Neural crest cell (in vitro differentiated cells): ENCODE measurements around the gene MSH3. TPM values are rescaled to one million over a fixed set of nuclear protein-coding genes. Genes with fewer than 3 reads are reported as not detected.
"Not testable (repeated sequence)": the region's sequence is repeated elsewhere in the genome, so short reads cannot be mapped to it uniquely, and the experiment has no call there.

Experiments used
- DNase-seq: peaks from one replicate; pipeline ENCODE4 v3.0.0; 2021; ENCODE audit warnings: low read depth, mixed read lengths, low spot score
- H3K27ac Mint-ChIP-seq: one replicate; pipeline ENCODE4 v1.8.0; 2021; ENCODE audit warnings: mild to moderate bottlenecking, mixed read lengths; ENCODE audit not compliant: unreplicated experiment
- H3K27me3 Mint-ChIP-seq: 2 replicates; pipeline ENCODE4 v1.8.0; 2021; ENCODE audit warnings: low read depth, mild to moderate bottlenecking, mixed read lengths
- H3K36me3 Mint-ChIP-seq: 2 replicates; pipeline ENCODE4 v1.8.0; 2021; ENCODE audit warnings: low read depth, mild to moderate bottlenecking, mixed read lengths
- H3K4me1 Mint-ChIP-seq: 2 replicates; pipeline ENCODE4 v1.8.0; 2021; ENCODE audit warnings: mixed read lengths
- H3K4me3 Mint-ChIP-seq: one replicate; pipeline ENCODE4 v1.8.0; 2021; ENCODE audit warnings: mild to moderate bottlenecking, mixed read lengths
- H3K9me3 Mint-ChIP-seq: 2 replicates; pipeline ENCODE4 v1.8.0; 2021; ENCODE audit warnings: mixed read lengths
- total RNA-seq: library from RNA; stranded (reverse); gene quantifications from 2 replicates; pipeline ENCODE4 v1.2.1, GENCODE V29; 2021
- TF ChIP-seq, protein P1 (sequence below): fragments of 200-600 bp; sonication (generic); conservative IDR thresholded peaks from 2 replicates; pipeline ENCODE4 v1.5.0; 2021; ENCODE audit warnings: antibody characterized with exemption, mild to moderate bottlenecking

Gene MSH3
- total RNA-seq, 1 donor from 2014 or later, result 17.9 TPM

DNA sequence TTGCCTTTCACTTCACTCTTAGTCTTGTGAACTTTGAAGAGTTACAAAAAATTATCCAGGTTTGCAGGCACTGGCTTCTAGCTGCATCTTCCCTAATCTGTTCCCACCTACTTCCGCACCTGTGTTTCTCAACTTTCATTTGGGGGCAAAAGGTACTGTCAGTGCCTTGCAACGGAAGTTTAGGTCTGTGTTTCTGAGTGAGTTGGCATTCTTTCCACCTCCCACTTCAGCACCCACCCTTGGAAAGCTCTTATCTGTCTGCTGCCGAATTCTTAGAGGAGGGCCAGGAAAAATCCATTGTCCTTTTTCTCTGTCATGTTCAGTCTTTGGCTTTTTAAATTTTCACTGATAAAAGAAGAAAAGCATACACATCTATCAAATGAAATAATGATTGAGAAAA, 216.0 kb downstream of the MSH3 start:
- Mint-ChIP-seq H3K27me3 (no peaks in the 10 kb centered on the region), H3K9me3 (no peaks in the 10 kb centered on the region), H3K27ac (no peak overlapping the region), H3K4me1 (peaks cover 8% of the 10 kb centered on the region), H3K4me3 (no peak overlapping the region), H3K36me3 (peaks cover 9% of the 10 kb centered on the region)
- no peak for DNase-seq
- TF ChIP-seq, protein P1, sequence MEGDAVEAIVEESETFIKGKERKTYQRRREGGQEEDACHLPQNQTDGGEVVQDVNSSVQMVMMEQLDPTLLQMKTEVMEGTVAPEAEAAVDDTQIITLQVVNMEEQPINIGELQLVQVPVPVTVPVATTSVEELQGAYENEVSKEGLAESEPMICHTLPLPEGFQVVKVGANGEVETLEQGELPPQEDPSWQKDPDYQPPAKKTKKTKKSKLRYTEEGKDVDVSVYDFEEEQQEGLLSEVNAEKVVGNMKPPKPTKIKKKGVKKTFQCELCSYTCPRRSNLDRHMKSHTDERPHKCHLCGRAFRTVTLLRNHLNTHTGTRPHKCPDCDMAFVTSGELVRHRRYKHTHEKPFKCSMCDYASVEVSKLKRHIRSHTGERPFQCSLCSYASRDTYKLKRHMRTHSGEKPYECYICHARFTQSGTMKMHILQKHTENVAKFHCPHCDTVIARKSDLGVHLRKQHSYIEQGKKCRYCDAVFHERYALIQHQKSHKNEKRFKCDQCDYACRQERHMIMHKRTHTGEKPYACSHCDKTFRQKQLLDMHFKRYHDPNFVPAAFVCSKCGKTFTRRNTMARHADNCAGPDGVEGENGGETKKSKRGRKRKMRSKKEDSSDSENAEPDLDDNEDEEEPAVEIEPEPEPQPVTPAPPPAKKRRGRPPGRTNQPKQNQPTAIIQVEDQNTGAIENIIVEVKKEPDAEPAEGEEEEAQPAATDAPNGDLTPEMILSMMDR, result no peak

DNA sequence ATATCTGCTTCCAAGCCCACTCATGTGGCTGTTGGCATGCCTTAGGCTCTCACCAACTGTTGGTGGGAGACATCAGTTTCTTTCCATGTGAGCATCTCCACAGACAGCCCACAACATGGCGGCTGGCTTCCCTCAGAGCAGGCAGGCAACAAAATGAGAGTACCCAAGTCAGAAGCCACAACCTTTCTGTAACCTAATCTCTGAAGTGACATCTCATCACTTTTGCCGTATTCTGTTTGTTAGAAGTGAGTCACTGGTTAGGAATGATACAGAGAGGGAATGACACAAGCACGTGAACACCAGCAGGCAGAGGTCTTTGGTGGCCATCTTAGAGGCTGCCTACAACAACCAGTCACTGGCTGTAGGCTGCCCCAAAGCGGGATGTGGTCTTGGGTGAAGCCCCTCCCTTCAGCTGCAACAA, 217.1 kb downstream of the MSH3 start:
- Mint-ChIP-seq H3K36me3 (peaks cover 10% of the 10 kb centered on the region), H3K27ac (no peak overlapping the region), H3K27me3 (no peaks in the 10 kb centered on the region), H3K4me3 (no peak overlapping the region), H3K9me3 (no peaks in the 10 kb centered on the region), H3K4me1 (peaks cover 7% of the 10 kb centered on the region)
- no peak for DNase-seq
- TF ChIP-seq, protein P1, result no peak

DNA sequence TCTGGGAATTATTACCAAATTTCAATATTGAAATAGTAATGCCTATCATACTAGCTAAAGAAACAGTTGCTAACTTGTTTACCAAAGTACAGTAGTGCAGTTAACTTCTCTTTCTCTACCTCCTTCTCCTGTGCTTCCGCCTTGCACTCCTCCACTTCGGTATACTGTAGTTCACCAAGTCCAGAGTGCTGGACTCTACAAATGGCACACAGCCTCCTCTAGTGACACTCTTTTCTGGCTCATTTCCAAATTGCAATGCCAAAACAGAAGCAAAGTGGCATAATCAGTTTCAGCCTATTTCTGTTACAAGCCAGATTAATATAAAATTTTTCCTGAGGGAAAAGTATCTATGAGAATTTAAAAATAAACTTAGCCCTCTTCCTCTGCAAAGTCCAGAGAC, 219.7 kb downstream of the MSH3 start:
- Mint-ChIP-seq H3K9me3 (no peaks in the 10 kb centered on the region), H3K27me3 (no peaks in the 10 kb centered on the region), H3K36me3 (peaks cover 10% of the 10 kb centered on the region), H3K4me1 (no peaks in the 10 kb centered on the region), H3K27ac (peak overlapping the region; percentile 58), H3K4me3 (no peak overlapping the region)
- TF ChIP-seq, protein P1, result no peak
- no peak for DNase-seq

DNA sequence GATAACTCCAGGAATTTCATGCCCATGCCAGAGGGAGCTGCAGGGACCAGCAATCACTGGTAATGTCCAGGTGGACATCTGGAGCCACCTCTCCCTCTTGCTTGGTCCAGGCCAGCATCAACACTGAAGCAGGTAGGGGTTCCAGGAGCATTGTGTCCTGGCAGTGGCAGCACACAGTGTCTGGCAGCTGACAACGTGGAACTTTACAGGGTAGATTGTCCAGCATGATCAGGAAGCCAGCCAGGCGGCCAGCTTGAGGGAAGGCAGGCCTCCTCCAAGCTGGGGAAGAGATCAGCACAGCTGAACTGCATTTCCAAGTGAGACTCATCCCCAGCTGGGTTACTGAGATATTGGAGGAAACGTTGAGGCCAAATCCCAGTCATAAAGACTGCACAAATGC, 223.1 kb downstream of the MSH3 start:
- no peak for DNase-seq
- H3K27ac Mint-ChIP-seq, result no peak overlapping the region
- no peaks in the 10 kb centered on the region for H3K9me3 Mint-ChIP-seq
- no peaks in the 10 kb centered on the region for H3K4me1 Mint-ChIP-seq
- TF ChIP-seq, protein P1, result no peak
- H3K4me3 Mint-ChIP-seq, result no peak overlapping the region
- H3K36me3 Mint-ChIP-seq, result peaks cover 18% of the 10 kb centered on the region
- no peaks in the 10 kb centered on the region for H3K27me3 Mint-ChIP-seq

DNA sequence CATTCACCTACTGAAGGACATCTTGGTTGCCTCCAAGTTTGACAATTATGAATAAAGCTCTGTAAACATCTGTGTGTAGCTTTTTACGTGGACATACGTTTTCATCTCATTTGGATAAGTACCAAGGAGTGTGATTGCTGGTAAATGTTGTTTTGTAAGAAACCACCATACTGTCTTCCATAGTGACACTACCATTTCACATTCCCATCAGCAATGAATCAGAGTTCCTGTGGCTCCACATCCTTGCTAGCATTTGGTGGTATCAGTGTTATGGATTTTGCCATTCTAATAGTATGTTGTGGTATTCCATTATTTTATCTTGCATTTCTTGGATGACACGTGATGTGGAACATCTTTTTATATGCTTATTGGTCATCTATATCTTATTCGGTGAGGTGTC, 227.3 kb downstream of the MSH3 start:
- Mint-ChIP-seq H3K4me1 (peaks cover 8% of the 10 kb centered on the region), H3K27ac (no peak overlapping the region), H3K27me3 (no peaks in the 10 kb centered on the region), H3K9me3 (no peaks in the 10 kb centered on the region), H3K36me3 (peaks cover 12% of the 10 kb centered on the region), H3K4me3 (no peak overlapping the region)
- TF ChIP-seq, protein P1, result no peak
- DNase-seq, result no peak

DNA sequence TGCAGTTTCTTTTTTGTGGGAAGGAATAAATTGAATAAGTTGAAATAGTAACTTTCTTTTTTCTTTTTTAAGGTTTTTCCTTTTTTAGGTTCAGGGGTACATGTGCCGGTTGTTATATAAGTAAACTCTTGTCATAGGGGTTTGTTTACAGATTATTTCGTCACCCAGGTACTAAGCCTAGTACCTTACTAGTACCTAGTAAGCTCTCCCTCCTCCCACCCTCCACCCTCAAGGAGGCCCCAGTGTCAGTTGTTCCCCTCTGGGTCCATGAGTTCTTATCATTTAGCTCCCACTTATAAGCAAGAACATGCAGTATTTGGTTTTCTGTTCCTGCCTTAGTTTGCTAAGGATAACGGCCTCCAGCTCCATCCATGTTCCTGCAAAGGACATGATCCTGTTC, 228.9 kb downstream of the MSH3 start:
- not testable (repeated sequence) for H3K4me3 Mint-ChIP-seq, H3K4me1 Mint-ChIP-seq, H3K27me3 Mint-ChIP-seq, H3K27ac Mint-ChIP-seq, H3K36me3 Mint-ChIP-seq, H3K9me3 Mint-ChIP-seq, DNase-seq
